HG02763 (cell line): Measurements from ENCODE around the gene ADAMTSL3.

Source experiments
- ATAC-seq: cut with Tn5 transposase; IDR thresholded peaks from one replicate; pipeline ENCODE4 v1.9.1; 2021; ENCODE audit warnings: mild to moderate bottlenecking, moderate library complexity; ENCODE audit not compliant: unreplicated experiment

The ADAMTSL3 gene

GRCh38 chr15:83816124-83816883 is 162.4 kb downstream of the ADAMTSL3 start:
- ATAC-seq: no peak

- no peak for ATAC-seq
Observed at GRCh38 chr15:83818591-83818990, 164.7 kb downstream of the ADAMTSL3 start.

GRCh38 chr15:83830381-83830780 is 176.5 kb downstream of the ADAMTSL3 start:
- ATAC-seq: no peak

GRCh38 chr15:83833569-83833968 is 179.6 kb downstream of the ADAMTSL3 start:
- no peak for ATAC-seq

- no peak for ATAC-seq
Observed at GRCh38 chr15:83835479-83835878, 181.6 kb downstream of the ADAMTSL3 start.

- ATAC-seq: no peak
Observed at GRCh38 chr15:83837945-83838571, 184.1 kb downstream of the ADAMTSL3 start.

- ATAC-seq: no peak
Observed at GRCh38 chr15:83838763-83839162, 184.8 kb downstream of the ADAMTSL3 start.

- ATAC-seq: no peak
Observed at GRCh38 chr15:83842281-83842680, 188.4 kb downstream of the ADAMTSL3 start.

GRCh38 chr15:83843471-83843871 is 189.5 kb downstream of the ADAMTSL3 start:
- ATAC-seq: no peak

- ATAC-seq: no peak
Observed at GRCh38 chr15:83844742-83845141, 190.8 kb downstream of the ADAMTSL3 start.

GRCh38 chr15:83845230-83845629 is 191.3 kb downstream of the ADAMTSL3 start:
- ATAC-seq: no peak

GRCh38 chr15:83846847-83847246 is 192.9 kb downstream of the ADAMTSL3 start:
- ATAC-seq: no peak

GRCh38 chr15:83848315-83849050 is 194.6 kb downstream of the ADAMTSL3 start:
- ATAC-seq: no peak

GRCh38 chr15:83850015-83850414 is 196.1 kb downstream of the ADAMTSL3 start:
- no peak for ATAC-seq

GRCh38 chr15:83850501-83851245 is 196.8 kb downstream of the ADAMTSL3 start:
- ATAC-seq: no peak

GRCh38 chr15:83853232-83853631 is 199.3 kb downstream of the ADAMTSL3 start:
- ATAC-seq: no peak

- no peak for ATAC-seq
Observed at GRCh38 chr15:83854321-83854720, 200.4 kb downstream of the ADAMTSL3 start.

GRCh38 chr15:83854950-83855707 is 201.2 kb downstream of the ADAMTSL3 start:
- no peak for ATAC-seq

GRCh38 chr15:83855956-83856355 is 202.0 kb downstream of the ADAMTSL3 start:
- no peak for ATAC-seq

GRCh38 chr15:83858820-83859505 is 205.0 kb downstream of the ADAMTSL3 start:
- no peak for ATAC-seq
